NCI-H2196 treated with DMSO at 0.1 percent for 48 hours (cell line): ENCODE measurements around the gene PLA2G2A.
"Not testable (repeated sequence)": the region's sequence is repeated elsewhere in the genome, so short reads cannot be mapped to it uniquely, and the experiment has no call there.

Source experiments
- DNase-seq: peaks from one replicate; lab custom pipeline; 2025; ENCODE audit not compliant: unreplicated experiment; lab: John Stamatoyannopoulos, UW

Gene PLA2G2A, protein sequence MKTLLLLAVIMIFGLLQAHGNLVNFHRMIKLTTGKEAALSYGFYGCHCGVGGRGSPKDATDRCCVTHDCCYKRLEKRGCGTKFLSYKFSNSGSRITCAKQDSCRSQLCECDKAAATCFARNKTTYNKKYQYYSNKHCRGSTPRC

DNA sequence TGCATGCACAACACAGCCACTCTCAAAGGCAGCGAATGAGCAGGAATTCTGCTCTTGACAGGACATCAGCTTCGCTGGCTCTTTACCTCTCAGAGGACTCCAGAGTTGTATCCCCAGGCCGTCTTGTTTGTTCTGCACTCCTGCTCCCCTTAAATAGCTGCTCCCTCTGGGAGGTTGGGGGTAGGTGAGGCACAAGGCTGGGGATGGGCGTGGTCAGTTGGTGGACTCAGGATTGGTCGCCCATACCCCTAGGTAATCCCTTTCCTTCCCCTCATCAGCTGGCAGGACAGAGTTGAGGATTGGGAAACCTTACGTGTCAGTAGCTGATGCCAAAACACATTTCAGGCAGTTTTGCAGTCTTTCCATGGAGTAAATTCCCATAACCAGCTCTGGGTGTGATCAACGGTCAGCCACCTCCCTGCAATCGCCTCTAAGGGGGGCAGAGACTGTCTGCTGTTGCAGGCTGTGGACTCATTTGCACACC, at the start of gene PLA2G2A:
PLA2G2A (minus strand) TSS at position 125 of the 484 bp plus-strand sequence. CDS start 845 bp downstream, outside the sequence.
- no peak for DNase-seq

DNA sequence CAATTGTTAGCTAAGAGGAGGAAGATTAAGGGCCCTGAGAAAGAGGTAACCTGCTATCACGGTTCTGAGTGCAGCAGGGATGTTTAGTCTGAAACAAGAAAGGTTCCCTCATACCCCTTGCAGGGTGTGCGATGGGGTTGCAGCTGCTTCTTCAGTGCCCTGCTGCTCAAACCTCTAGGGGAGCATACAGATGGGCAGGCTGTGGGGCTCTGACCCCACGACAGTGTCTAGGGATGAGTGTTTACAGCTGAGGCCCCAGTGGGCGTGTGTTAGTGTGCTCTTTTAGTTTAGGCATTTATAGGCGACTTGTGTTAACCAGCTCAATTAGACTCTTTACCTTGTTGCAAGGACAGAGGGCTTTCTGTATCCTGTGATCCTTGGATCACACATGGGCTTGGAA, 49.3 kb upstream of the PLA2G2A start:
- no peak for DNase-seq

DNA sequence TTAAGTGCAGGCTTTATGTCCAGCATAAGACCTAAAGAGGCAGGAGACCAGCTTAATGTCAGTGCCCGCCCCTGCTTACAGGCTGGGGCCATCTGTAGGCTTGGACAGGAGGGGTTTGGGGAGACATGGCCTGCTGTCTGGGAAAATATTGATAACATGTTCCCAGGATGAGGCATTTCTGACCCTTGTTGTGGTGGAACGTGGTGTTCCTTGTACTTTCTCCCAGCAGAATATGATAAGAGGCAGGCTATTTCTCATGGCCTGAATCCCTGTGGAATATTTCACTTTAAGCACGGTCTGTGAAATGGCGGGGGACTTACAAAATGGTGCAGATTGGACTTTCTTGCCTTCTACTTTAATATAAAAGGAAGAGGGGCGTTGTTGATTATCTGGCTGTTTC, 48.7 kb upstream of the PLA2G2A start:
- no peak for DNase-seq

DNA sequence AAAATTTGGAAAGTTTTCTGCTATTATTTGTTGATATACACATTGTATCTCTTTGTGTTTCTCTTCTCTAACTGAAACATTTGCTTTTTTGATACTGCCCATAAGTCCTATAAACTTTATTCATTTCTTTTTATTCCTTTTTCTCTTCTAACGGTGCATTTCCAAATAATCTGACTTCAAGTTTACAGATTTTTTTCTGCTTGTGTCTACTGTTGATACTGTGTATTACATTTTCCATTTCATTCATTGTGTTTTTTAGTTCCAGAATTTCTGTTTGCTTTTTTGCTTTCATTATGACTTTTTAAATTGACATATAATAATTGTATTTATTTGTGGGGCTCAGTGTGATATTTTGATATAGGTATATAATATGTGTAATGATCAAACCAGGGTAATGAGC, 38.3 kb upstream of the PLA2G2A start:
- no peak for DNase-seq

DNA sequence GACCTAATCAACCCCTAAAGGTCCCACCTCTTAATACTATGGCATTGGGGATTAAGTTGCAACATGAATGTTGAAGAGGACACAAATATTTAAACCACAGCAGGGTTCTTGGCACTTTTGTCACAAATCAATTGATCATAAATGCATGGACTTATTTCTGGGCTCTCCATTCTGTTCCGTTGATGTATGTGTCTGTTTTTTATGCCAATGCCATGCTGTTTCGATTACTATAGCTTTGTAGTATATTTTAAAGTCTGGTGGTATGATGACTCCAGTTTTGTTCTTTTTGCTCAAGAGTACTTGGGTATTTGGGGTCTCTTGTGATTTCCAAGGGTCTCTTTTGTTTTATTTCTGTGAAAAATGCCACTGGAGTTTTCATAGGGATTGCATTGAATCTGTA, 34.7 kb upstream of the PLA2G2A start:
- DNase-seq = no peak

DNA sequence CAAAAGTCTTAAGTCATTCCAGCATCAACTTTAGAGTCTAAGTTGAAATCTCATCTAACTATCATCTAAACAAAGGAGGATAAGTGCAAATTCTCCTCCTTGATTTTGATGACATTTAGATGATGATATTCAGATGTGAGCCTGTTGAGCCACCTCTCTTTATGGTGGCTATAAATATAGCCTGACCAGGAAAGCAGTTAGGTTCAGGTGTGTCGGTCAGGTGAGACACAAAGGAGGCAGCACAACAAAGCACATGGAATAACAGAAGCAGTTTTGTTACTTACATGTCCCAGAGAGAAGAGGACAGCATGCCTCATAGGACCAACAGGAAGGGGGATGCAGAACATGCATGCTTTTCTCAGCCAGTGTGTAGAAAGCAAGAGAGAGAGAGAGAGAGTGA, 30.6 kb upstream of the PLA2G2A start:
- DNase-seq = no peak

DNA sequence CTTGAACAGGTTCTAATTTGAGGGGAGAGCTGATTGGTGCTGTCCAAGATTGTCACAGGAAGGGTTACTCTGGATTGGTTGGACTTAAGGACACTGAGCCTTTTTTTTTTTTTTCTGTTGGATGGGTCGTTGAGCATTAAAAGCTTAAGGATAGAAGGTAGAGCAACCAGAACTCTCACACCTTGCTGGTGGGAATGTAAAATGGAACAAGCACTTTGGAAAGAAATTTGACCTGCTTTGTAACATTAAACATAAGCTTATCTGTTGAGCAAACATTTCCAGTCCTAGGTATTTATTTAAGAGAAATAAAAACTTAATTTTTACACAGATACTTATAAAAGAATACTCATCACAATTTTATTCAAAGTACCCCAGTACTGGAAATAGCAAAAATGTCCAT, 29.8 kb upstream of the PLA2G2A start:
- DNase-seq = no peak

DNA sequence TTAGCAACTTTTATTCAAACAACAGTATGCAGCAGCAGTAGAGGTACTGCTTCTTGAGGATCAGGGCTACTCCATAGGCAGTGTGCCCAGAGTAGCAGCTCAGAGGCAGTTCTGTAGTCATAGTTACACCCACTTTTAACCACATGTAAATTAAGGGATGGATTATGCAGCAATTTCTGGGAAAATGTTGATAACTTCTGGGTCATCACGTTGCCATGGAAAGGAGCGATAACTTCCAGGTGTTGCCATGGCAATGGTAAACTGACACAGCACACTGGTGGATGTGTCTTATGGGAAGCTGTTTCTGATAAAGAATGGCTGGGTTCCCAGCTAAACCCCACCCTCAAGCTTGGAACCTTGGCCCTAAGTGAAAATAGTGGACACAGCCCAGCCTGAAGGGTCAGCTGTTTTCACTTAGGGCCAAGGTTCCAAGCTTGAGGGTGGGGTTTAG, 29.0 kb upstream of the PLA2G2A start:
- DNase-seq = no peak

DNA sequence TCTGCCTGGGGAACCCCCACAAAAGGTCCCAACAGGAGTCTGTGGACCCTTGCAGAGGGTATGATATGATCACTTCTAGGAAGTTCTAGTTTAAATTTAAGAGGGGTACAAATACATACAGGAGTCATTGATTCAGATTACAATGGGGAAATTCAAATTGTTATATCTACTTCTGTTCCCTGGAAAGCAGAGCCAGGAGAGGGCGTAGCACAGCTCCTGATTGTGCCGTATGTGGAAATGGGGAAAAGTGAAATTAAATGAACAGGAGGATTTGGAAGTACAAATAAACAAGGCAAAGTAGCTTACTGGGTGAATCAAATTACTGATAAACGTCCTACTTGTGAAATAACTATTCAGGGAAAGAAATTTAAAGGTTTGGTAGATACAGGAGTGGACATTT, 19.4 kb upstream of the PLA2G2A start:
- DNase-seq = not testable (repeated sequence)

DNA sequence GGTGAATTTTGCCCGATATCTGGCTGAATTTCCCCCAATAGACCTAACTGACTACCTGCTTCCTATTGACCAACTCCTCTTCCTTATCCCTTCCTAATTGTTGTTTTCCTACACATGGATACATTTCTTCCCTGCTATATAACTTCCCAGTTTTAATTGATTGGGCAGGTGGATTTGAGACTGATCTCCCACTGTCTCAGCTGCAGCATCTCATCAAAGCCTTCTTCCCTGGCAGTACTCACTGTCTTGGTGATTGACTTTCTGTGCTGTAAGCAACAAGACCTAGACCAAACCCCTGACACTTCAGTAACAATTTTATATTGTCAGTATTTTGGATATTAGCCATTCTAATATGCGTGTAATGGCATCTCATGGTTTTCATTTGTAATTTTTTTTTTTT, 11.3 kb upstream of the PLA2G2A start:
- no peak for DNase-seq

DNA sequence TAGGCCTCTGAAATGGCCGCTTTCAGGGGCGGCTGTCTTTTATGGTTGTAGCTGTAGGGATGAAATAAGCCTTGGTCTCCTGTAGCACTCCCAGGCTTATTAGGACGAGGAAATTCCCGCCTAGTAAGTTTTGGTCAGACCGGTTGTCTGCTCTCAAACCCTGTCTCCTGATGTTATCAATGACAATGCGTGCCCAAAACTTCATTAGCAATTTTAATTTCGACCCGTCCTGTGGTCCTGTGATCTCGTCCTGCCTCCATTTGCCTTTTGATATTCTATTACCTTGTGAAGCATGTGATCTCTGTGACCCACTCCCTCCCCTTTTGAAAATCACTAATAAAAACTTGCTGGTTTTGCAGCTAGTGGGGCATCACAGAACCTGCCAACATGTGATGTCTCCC, 10.8 kb upstream of the PLA2G2A start:
- not testable (repeated sequence) for DNase-seq

DNA sequence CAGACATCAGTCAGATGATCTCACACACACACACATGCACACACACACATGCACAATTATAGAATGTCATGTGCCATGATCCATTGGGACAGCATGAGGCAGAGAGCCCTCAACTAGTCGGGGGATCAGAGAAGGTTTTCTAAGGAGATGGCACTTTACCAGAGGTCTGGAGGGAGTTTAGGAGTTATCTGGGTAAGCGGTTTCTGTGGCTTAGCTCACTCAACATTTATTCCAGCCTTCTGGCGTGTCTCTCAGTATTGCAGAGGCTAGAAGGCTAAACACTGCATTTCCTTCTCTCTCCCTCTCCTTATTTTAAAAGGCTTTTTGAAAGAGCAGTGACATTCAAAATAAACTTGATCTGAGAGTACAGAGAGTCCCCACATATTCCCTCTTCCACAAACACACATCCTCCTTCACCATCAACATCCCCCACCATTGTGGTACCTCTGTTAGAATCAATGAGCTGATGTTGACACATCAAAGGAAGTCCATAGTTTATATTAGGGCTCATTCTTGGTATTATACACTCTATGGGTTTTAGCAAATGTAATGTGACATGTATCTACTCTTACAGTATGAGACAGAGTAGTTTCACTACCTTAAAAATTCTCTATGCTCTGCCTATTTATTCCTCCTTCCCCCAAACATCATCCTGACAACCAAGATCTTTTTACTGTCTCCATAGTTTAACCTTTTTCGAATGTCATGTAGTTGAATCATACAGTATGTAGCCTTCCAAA, 9.0 kb upstream of the PLA2G2A start:
- DNase-seq = no peak

DNA sequence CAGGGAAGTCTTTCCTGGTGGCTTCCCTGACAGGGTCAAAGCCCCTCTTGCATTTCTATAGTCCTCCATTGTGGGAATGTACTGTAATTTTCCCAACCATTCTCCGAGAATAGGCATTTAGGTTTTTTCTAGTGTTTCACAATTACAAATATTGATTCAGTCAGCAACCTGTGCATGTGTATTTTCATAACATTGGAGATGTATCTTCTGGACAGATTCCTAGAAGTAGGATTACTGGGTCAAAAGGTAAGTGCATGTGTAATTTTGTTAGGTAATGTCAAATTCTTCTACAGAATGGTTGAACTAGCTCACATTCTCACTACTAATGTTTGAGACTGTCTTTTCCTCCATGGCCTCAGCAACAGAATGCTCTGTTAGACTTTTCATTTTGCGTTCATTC, 8.3 kb upstream of the PLA2G2A start:
- no peak for DNase-seq

DNA sequence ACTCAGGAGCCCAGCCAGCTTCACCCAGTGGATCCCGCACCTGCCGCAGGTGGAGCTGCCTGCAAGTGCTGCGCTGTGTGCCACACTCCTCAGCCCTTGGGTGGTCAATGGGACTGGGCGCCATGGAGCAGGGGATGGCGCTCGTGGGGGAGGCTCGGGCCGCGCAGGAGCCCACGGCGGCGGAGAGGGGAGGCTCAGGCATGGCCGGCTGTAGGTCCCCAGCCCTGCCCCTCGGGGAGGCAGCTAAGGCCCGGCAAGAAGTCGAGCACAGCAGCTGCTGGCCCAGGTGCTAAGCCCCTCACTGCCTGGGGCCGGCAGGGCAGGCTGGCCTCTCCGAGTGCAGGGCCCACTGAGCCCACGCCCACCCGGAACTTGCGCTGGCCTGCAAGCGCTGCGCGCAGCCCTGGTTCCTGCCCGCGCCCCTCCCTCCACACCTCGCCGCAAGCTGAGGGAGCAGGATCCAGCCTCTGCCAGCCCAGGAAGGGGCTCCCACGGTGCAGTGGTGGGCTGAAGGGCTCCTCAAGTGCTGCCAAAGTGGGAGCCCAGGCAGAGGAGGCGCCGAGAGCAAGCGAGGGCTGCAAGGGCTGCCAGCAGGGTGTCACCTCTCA, 5.1 kb upstream of the PLA2G2A start:
- not testable (repeated sequence) for DNase-seq

DNA sequence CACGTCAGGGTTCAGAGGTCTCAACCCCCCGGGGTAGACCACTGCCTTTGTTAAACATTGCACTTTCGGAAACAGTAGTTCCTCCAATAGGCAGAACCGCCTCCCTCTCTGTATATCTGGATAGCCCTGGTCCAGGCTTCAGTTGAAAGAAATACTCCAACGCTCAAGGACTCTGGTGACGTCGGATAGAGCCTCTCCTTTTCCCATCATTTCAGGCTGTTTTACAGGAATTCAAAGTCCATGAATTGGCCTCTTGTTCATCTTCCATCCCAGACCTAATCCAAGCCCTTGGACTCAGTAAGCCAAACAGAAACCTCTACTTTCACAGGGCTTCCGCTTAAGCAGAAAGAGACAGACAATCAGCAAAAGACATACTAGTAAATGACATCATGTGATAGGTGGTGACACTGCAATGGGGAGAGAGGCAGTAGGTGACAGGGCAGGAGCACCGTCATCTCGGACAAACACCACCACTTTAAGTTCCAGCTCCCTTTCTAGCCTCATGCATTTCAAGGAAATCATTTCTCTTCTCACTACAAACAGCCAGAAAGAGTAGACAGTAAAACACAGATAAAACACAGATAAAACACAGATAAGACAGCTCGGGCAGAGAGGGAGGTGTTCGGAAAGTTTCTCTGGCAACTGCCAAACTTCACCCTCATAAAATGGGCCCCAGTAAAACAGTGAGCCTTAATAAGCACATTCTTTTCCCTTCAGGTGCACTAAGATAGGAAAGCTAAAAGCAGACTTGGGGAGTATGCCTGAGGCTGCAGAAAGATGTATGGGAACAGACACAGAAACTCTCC, 2.3 kb upstream of the PLA2G2A start:
- DNase-seq = no peak

DNA sequence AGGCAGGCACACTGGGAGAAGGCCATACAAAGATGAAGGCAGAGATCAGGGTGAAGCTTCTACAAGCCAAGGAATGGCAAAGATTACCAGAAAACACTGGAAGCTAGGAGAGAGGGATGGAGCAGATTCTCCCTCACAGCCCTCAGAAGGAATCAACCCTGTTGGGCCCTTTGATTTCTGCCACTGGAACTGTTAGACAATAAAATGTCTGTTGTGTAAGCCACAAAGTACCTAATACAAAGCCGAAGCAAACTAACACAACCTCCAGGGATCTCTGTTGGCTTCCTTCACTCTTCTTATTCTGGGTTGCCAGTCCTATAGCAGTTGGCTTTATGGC, 1.7 kb upstream of the PLA2G2A start:
- no peak for DNase-seq

DNA sequence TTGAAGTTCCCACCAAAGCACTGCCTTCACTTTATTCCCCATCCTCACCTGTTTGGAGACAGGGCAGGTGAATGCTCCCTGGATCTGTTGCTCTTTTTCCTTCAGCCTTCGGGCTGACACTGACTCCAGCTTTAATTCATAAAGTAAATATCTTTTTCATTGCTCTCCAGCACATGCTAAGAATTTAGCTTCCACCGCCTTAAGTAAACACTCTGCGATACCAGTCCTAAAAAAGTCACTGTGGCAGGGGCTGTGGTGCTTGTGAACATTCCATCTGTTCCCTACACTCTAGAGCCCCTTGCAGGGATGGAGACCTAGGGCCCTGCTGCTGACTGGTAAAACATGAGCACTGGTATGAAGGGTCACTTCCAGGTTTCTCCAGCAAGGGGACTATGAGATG, 896 bp upstream of the PLA2G2A start:
- DNase-seq = no peak

DNA sequence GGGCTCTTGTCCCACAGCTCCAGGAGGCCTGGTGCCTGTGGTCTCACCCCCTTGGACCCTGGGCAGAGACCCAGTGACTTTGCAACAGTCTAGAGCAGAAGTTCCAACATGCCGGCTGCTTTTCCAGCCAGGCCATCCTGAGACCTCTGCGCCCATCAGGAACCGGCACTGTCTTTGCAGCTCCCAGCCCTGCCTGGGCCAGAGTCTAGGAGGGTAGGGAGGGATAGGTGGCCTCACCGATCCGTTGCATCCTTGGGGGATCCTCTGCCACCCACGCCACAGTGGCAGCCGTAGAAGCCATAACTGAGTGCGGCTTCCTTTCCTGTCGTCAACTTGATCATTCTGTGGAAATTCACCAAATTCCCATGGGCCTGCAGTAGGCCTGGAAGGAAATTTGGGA, 1.3 kb downstream of the PLA2G2A start:
- no peak for DNase-seq

DNA sequence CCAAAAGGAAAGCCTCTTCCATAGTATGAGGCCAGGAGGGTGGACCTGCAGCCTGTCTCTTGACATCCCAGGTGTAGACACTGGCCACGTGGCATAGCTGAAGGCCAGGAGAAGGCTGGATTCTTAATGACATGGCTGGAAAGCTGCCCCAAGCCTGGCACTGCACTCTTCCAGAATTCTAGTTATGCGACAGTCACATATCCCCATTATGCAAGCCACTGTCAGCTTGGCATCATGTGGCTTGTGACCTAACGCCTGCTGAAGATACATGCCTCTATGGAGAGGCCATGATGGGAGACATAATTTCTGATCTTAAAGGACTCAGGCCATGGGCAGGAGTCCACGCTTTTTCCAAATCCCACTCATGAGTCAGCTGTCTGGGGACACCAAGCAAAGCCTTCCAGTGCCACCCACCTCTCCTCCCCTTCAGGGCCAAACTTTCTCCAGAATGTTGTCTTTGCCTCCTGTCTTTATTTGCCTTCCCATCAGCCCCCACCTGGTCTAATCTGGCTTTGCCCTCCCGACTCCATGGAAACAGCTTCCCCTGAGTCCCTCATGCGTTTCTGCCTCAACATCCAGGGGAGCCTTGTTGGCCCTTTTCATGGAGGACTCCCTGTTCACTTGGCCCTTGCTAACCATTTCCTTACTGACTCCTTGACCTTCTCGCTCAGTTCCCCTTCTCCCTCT, 3.0 kb downstream of the PLA2G2A start:
- DNase-seq = no peak

DNA sequence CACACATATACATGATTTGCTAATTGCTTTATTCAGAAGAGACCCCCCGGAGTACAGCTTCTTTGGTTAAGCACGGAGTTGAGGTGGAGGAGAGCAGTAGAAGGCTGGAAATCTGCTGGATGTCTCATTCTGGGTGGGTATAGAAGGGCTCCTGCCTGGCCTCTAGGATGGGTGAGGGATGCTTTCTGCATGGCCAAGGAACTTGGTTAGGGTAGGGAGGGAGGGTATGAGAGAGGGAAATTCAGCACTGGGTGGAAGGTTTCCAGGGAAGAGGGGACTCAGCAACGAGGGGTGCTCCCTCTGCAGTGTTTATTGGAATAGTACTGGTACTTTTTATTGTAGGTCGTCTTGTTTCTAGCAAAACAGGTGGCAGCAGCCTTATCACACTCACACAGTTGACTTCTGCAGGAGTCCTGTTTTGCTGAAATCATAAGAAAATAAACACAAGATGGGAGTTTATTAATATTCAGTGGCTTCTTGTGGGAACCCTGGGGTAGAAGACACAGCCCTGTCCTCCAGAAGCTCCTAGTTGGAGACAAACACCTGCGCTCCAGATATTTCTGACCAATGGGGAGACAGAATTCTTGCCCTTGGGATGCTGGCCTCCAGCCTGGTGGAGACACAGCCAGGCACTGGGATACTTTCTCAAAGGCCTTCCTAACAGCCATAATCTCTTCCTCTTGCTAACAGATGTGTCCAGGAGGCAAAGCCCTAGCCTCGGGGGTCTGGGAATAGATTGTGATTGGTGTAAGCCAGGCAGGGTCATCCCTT, 3.8 kb downstream of the PLA2G2A start:
- DNase-seq = no peak
